ENCODE data around the gene SHCBP1L. TPM values are rescaled to one million over a fixed set of nuclear protein-coding genes. Genes with fewer than 3 reads are reported as not detected.

SHCBP1L gene
- total RNA-seq, 2 experiments from 2014 or later: 1.5 TPM; not detected in 1

GRCh38 chr1:182972829-182973228 lies 19.9 kb upstream of the SHCBP1L start:
- no peak overlapping the region for H2AFZ ChIP-seq (ENCODE audit: low read length)
- no peaks in the 10 kb centered on the region for H3K9me3 ChIP-seq (ENCODE audit: low read length)
- no peaks in the 10 kb centered on the region for H3K9me2 ChIP-seq (ENCODE audit: insufficient read depth, low read length)
- ChIA-PET POLR2A (interaction anchor here (0.5 kb wide), 1 partner anchor 55 kb away, joined by 4 read pairs; no protein-coding TSS in a partner anchor), CTCF (ENCODE audit: unreplicated experiment) (no interaction called here)
- no peaks in the 10 kb centered on the region for H3K79me2 ChIP-seq (ENCODE audit: insufficient read depth, low read depth, low read length)
- no peak overlapping the region for H3K4me3 ChIP-seq (ENCODE audit: low read depth, low read length, poor library complexity, severe bottlenecking)
- H3K36me3 ChIP-seq (ENCODE audit: insufficient read depth, low read length): no peaks in the 10 kb centered on the region
- no peak for DNase-seq (ENCODE audit: low spot score)
- H3K4me1 ChIP-seq (ENCODE audit: insufficient read depth, low read length, poor library complexity, severe bottlenecking): no peaks in the 10 kb centered on the region
- no peak overlapping the region for H3K4me2 ChIP-seq (ENCODE audit: low read length)
- H4K20me1 ChIP-seq (ENCODE audit: insufficient read depth, low read length): no peaks in the 10 kb centered on the region
- TF ChIP-seq CTCF (conservative IDR thresholded peaks at IDR 0.05; ENCODE audit: low read length) (no peak), EZH2phosphoT487 (IDR thresholded peaks at IDR 0.05; ENCODE audit: borderline replicate concordance, low read depth, low read length) (no peak)
- H3K27ac ChIP-seq (ENCODE audit: low read depth, low read length, poor library complexity, severe bottlenecking): no peak overlapping the region
- intact Hi-C loops (cut with micrococcal nuclease; ENCODE audit: unreplicated experiment): no loop called here
- no TSS peak for BruUV-seq (replicated peaks)

- ChIA-PET POLR2A (no interaction called here), CTCF (ENCODE audit: unreplicated experiment) (no interaction called here)
- DNase-seq (ENCODE audit: low spot score): no peak
- Histone ChIP-seq H3K36me3 (ENCODE audit: insufficient read depth, low read length) (no peaks in the 10 kb centered on the region), H3K4me2 (ENCODE audit: low read length) (no peak overlapping the region), H3K4me1 (ENCODE audit: insufficient read depth, low read length, poor library complexity, severe bottlenecking) (no peaks in the 10 kb centered on the region), H4K20me1 (ENCODE audit: insufficient read depth, low read length) (no peaks in the 10 kb centered on the region), H3K9me2 (ENCODE audit: insufficient read depth, low read length) (no peaks in the 10 kb centered on the region), H3K27ac (ENCODE audit: low read depth, low read length, poor library complexity, severe bottlenecking) (no peak overlapping the region), H3K4me3 (ENCODE audit: low read depth, low read length, poor library complexity, severe bottlenecking) (no peak overlapping the region), H3K9me3 (ENCODE audit: low read length) (no peaks in the 10 kb centered on the region), H3K79me2 (ENCODE audit: insufficient read depth, low read depth, low read length) (no peaks in the 10 kb centered on the region), H2AFZ (ENCODE audit: low read length) (no peak overlapping the region)
- intact Hi-C loops (cut with micrococcal nuclease; ENCODE audit: unreplicated experiment): no loop called here
- TF ChIP-seq EZH2phosphoT487 (IDR thresholded peaks at IDR 0.05; ENCODE audit: borderline replicate concordance, low read depth, low read length): no peak
- TF ChIP-seq CTCF (conservative IDR thresholded peaks at IDR 0.05; ENCODE audit: low read length): no peak
- BruUV-seq (replicated peaks): no TSS peak
Measured at GRCh38 chr1:182972231-182972630, 19.3 kb upstream of the SHCBP1L start.

- H3K4me1 ChIP-seq (ENCODE audit: insufficient read depth, low read length, poor library complexity, severe bottlenecking): no peaks in the 10 kb centered on the region
- DNase-seq (ENCODE audit: low spot score): no peak
- POLR2A ChIA-PET: no interaction called here
- no peaks in the 10 kb centered on the region for H3K36me3 ChIP-seq (ENCODE audit: insufficient read depth, low read length)
- no peak overlapping the region for H3K4me2 ChIP-seq (ENCODE audit: low read length)
- H2AFZ ChIP-seq (ENCODE audit: low read length): no peak overlapping the region
- intact Hi-C loops (cut with micrococcal nuclease; ENCODE audit: unreplicated experiment): no loop called here
- no peak overlapping the region for H3K27ac ChIP-seq (ENCODE audit: low read depth, low read length, poor library complexity, severe bottlenecking)
- H3K9me3 ChIP-seq (ENCODE audit: low read length): no peaks in the 10 kb centered on the region
- CTCF ChIA-PET (ENCODE audit: unreplicated experiment): no interaction called here
- no peak overlapping the region for H3K4me3 ChIP-seq (ENCODE audit: low read depth, low read length, poor library complexity, severe bottlenecking)
- BruUV-seq (replicated peaks): no TSS peak
- H3K9me2 ChIP-seq (ENCODE audit: insufficient read depth, low read length): no peaks in the 10 kb centered on the region
- no peaks in the 10 kb centered on the region for H4K20me1 ChIP-seq (ENCODE audit: insufficient read depth, low read length)
- no peaks in the 10 kb centered on the region for H3K79me2 ChIP-seq (ENCODE audit: insufficient read depth, low read depth, low read length)
- no peak for TF ChIP-seq EZH2phosphoT487 (IDR thresholded peaks at IDR 0.05; ENCODE audit: borderline replicate concordance, low read depth, low read length)
- no peak for TF ChIP-seq CTCF (conservative IDR thresholded peaks at IDR 0.05; ENCODE audit: low read length)
Measured at GRCh38 chr1:182971219-182971618, 18.3 kb upstream of the SHCBP1L start.
